ENCODE data around the gene OR52E6.

OR52E6 gene

GRCh38 chr11:5791165-5791564 is 50.5 kb downstream of the OR52E6 start, which contains the start of gene OR52N1:
Gene OR52N1, minus strand, starts transcription at chr11:5791265. Its CDS starts 2,449 bp downstream, at chr11:5788816.
- no peak for DNase-seq
